ENCODE results near the gene CSNK1G1.

DNA sequence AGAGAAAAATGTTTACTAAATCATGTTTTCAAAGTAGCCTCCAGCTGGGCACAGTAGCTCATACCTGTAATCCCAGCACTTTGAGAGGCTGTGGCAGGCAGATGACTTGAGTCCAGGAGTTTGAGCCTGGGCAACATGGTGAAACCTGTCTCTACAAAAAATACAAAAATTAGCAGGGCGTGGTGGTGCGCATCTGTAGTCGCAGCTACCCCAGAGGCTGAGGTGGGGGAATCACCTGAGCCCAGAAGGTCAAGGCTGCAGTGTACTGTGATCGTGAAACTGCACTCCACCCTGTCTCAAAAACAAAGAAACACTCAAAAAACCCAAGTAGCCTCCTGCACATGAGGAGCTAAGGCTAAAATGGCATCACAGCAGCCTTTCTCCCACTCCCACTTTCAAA is 191.5 kb downstream of the CSNK1G1 start:
- TF ChIP-seq EP300 (conservative IDR thresholded peaks at IDR 0.05; ENCODE audit: poor library complexity, severe bottlenecking) (no peak), CTCF (IDR thresholded peaks at IDR 0.05; ENCODE audit: poor library complexity, severe bottlenecking) (no peak)
